GM19455 (cell line): ENCODE results near the gene SLC49A4.

ENCODE experiments used
- ATAC-seq: cut with Tn5 transposase; IDR thresholded peaks from one replicate; pipeline ENCODE4 v1.9.1; 2021; ENCODE audit not compliant: unreplicated experiment

Gene SLC49A4

DNA sequence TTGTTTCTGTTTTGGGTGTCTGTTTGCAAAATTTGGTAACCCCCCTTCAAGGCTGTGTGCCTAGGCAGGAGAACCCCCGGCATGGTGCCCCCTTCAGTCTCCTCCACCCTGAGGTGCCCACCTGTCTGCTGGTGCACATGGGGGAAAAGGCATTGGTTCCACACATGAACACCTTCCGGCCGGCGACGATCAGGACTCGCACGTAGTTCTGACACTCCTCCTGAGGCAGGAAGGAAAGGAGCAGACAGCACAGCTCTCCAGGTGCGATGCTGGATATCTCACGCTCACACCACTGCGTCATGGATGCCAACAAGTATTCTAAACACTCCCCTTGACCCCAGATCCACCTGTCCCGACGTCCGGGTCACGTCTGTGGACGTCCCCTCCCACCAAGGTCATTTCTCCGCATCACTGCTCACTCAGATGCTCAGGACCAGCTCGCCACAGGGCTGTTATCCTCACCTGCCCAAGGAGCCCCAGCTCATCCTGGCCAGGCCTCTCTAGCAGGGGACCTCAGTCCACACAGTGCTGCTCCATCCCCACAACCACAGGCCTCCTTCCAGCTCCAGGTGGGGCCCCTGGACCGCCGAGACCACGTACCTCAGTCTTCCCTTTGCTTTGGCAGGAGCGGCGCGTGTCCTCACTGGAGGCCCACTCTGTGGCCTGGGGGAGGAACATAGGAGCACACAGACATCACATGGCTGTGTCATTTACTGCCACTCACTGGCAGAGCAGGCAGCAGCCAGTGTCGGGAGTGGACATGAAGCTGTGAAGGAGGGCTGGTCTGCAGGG lies 133.7 kb downstream of the SLC49A4 start:
- ATAC-seq, result no peak

DNA sequence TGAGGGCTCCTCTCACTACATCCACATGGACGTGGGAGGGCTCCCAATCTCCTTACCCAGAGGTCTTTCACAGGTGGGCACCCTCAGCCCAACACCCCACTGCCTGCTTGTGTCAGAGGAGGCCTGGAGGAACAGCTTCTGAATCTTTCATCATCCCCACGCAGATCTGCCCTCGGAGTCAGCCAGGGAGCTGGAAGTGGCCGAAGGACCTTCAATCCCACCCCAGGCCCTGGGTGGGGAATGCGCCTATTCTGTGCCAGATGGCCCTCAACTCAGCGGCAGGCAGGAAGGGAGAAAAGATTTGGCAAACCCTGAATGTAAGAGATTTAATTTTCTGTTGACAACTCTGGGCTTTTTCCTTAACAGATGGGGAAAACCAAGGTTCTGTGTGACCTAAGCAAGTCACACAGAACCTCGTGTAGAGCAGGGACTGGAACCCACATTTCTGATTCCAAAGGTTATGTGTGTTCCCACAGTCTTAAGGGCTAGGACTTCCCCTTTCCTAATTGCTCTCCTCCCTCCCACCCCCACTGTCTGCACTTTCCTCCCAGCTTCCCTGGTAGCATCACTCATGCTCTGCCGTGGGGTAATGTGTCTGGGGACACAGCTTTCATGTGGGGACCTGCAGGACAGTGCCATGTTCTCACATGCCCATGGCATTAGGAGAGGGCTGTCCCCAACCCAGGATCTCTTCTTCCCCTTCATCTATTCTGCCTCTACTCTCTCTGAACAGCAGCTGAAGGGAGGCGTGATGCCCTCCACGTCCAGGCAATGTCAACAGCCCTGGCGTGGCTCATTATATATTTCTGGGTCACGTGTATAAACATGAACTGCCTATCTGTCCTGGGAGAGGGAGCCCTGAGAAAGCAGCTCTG lies 134.6 kb downstream of the SLC49A4 start:
- no peak for ATAC-seq

DNA sequence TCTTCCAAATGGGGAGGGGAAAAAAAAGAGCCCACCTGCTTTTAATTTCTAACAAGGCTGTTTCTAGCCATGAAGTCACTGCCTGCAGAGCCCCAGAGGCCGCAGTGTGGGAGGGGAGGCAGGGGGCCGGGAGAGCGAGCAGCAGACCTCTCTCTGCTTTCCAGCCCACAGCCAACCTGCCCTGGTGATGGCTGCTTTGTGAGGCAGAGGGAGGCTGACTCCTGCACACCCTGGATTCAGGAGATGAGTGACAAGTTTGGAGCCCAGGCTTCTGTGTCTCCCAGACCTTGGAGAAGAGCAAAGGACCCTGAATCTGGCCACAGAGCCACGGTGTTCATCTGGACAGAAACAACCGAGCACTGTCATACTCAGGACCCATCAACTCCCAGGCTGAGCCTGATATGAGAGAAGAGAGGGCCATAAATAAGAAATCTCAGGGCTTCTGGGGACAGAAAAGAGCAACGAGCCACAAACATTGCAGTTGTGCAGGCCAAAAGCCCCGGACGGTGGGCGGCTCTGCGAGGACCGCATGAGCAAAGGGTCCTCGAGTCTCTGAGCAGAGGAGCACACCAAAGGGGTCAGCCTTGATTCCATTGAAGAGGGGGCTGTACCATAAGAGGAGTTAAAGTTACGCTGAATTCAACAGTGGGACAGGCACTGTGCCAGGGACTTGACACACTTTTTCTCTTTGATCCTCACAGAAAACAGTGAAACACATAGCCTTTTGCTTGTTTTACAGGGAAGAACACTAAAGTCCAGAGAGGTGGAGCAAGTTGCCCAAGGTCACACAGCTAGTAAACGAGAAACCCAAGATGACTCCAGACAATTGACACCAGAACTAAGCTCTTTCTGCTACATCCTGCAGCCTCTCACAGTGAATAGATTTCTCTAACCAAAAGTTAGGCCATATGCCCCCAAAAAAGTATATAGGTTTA lies 135.5 kb downstream of the SLC49A4 start:
- ATAC-seq, result no peak
